Medulla oblongata (tissue), 1 donor: ENCODE measurements around the gene CMTR1.

Experiments
- DNase-seq: peaks from one replicate; pipeline ENCODE4 v3.0.0-alpha.2; 2015; ENCODE audit errors: extremely low spot score

The CMTR1 gene

GRCh38 chr6:37513576-37513975 is 80.6 kb downstream of the CMTR1 start:
- no peak for DNase-seq

- DNase-seq: no peak
Observed at GRCh38 chr6:37514321-37514771, 81.3 kb downstream of the CMTR1 start.

DNA sequence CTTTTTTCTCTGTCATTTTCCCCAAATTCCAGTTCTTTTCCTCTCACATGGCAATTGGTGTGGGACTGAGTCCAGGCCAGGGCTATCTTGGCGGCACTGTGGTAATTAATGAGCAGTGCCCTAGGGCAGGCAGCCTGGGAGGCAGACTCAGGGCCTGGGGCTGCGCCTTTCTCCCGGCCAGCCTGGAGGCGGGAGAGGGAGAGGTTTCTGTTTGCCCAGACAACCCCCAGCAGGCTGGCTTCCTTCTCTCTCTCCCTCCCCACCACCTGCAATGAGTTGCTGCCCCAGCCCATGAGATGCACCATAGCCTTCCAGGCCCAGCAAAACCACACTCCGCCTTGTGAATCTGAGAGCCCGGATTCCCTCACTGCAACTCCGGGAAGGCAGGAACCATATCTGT is 81.8 kb downstream of the CMTR1 start:
- DNase-seq: peak; percentile 29

- no peak for DNase-seq
Observed at GRCh38 chr6:37515712-37516075, 82.7 kb downstream of the CMTR1 start.

DNA sequence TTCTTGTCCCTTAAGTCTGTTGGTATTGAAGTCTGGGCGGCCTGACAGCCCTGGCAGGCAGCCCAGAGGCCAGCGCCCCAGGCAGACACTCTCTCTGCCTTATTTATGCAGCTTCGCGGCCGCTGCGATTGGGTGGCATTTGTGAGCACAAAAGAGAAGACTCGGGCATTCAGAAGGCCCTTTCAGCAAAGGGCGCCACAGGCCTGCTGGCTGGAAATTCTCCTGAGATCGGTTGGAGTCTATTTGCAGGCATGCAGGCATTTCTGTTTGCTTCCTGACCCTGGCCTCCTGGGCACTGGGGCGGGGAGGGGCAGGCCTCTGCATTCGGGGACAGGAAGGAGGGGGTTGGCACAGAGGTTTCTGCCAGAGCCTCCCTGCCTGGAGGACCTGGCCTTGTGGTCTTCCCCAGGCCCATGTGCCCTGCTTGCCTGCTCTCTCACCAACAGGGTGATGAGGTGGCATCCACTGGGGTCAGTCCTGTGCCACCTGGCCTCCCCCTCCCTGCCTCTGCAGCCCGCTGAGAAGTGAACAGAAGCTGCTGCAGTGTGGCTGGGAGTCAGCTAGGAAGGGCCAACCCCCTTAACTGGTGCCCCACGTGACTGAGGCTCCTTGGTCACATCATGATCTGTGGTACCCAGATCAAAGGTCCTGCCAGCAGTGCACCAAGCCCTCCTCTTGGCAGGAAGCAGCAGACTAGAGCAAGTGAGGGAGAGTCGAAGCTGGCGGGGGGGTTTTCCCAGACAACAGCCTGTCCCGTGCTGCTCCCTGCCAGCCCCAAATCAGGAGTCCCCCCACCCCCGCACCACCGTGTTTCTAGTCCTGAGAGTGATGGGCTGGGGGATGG is 83.3 kb downstream of the CMTR1 start:
- DNase-seq: peak; percentile 80

DNA sequence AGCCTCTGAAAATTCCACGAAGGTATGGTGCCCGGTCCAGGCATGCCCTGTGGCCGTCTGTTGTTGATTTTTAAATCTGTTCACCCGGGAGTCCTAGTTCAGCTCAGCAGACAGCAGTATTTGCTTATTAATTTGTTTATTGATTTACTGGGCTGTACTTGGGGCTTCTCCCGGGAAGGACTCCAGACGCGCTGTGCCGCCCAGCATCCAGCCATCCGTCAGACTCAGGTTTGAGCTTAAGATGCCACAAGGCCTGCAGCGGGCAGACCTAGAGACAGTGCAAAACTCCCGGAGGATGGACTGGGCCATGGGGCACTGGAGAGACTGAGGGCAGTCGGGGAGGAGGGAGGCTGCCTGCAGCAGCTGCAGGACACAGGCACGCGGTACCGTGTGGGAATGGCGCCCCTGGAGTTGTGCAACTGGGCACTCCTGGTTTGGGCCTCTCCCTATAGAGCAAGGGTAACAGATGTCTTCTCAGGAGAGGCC is 83.9 kb downstream of the CMTR1 start:
- DNase-seq: no peak

- DNase-seq: no peak
Observed at GRCh38 chr6:37517411-37517812, 84.4 kb downstream of the CMTR1 start.

- DNase-seq: no peak
Observed at GRCh38 chr6:37518116-37518515, 85.1 kb downstream of the CMTR1 start.

DNA sequence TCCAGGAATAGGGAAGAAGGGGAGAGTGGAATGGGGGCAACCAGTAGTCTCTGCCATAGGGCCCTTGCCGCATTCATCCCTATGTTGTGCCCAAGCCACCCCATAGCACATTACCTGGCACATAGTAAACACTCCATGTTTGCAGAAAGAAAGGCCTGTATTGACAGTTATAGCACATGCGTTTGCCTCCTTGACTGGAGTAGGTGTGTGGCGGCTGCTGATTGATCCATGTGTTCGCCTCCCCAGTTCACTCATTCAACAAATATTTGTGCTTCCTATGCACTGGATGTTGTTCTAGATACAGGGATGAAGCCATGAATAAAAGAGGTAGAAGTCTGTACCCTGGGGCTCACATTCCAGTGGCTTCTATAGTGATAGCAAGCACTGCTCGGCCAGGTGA is 86.4 kb downstream of the CMTR1 start:
- DNase-seq: no peak

DNA sequence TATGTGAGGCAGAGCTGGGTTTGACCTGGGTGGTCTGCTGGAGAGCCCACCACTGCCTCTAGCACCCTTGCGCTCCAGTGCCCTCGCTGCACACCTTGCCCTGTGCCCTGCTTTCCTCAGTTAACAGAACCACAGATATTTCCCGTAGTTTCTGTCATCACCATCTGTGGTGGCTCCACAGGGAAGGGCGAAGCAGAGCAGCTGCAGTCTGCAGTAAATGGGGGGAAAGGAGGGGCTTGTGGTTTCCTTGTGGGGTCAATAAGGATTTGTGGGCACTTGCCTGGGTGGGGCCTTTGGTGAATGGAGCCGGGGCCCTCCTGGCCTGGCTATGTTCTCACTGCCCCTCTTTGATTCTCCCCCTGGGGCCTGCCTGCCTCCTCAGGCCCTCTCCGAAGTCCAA is 87.9 kb downstream of the CMTR1 start:
- no peak for DNase-seq

GRCh38 chr6:37521674-37522073 is 88.7 kb downstream of the CMTR1 start:
- DNase-seq: no peak

DNA sequence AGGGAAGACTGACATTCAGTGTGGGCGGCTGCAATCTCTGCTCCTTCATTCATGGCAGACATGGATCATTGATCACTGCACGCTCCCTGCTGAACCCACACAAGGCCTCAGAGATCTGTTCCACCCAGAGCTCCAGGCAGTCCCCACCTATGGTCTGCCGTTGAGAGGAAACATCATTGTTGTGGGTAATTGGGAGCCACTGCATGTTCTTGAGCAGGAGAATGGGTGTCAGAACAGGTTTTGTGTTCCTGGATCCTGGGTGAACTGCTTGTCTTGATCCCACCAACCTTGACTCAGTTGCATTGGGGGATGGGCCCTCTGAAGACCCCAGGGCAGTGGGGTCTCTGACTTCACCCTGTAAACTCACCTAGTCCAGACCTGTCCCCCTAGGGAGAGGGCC is 89.8 kb downstream of the CMTR1 start:
- DNase-seq: no peak

- DNase-seq: no peak
Observed at GRCh38 chr6:37523412-37523811, 90.4 kb downstream of the CMTR1 start.

- DNase-seq: no peak
Observed at GRCh38 chr6:37524025-37524969, 91.3 kb downstream of the CMTR1 start.

DNA sequence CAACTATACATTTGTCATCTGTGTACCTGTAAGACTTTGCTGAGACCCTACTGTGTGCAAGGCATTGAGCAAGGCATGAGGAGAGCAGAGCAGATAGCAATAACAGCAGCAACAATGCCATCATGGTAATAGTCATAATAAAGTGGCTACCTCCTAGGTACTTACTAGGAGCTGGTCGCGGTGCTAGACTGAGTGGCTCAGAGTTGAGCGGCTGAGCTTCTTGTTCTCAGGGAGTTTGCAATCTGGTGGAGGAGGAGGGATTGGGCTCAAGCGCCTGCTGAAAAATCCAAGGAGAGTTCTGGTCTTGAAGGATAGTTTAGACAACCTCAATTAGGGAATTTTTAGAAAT is 91.9 kb downstream of the CMTR1 start:
- DNase-seq: no peak

DNA sequence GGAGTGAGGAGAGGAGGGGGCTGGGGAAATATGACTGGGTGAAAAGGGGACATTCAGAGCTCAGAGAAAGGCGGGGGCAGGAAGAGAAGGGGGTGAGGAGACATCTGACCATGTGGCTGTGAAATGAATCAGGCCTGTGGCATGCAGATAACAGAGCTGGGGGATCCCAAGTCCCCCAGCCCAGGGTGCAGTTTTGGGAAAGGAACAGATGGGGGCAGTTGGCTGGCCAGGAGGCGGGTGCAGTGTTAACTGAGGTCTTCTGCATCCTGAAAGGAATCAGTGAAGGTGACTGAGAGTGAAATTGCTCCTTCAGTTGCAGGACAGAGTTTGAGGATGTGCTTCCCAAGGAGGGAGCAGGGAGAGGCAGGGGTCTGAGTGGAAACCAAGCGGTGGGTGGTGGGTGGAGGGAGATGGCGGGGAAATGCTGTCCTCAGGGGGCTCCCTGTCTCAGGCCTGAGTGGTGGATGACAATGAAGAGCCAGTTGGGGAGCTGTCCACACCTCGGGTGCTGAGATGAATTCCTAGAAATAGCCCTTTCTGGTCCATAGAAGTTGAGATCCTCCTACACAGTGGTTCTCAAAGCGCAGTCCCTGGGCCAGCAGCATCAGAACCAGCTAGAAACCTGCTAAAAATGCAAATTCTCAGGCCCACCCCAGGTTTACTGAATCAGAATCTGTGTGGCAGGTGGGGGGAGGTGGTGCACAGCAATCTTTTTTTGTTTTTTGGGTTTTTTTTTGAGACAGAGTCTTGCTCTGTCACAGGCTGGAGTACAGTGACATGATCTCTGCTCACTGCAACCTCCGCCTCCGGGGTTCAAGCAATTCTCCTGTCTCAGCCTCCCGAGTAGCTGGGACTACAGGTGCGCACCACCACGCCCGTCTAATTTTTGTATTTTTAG is 92.7 kb downstream of the CMTR1 start:
- no peak for DNase-seq

DNA sequence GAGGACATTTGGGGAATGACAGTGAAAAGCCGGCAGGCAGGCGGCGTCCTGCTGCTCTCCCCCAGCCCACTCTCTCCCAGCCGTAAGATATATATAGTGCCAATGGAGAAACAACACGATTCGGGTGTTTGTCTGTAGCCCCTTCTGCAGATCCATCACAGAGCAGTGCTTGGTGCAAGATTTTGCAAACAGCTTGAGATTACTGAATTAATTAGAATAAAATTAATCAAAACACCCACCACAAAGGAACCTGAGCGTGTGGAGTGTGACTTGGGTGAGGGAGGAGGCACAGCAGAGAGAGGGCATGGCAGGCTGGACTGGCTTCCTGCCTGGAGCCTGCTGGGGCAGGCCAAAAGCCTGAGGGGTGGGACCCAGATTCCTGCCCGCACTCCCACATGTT is 95.5 kb downstream of the CMTR1 start:
- no peak for DNase-seq

DNA sequence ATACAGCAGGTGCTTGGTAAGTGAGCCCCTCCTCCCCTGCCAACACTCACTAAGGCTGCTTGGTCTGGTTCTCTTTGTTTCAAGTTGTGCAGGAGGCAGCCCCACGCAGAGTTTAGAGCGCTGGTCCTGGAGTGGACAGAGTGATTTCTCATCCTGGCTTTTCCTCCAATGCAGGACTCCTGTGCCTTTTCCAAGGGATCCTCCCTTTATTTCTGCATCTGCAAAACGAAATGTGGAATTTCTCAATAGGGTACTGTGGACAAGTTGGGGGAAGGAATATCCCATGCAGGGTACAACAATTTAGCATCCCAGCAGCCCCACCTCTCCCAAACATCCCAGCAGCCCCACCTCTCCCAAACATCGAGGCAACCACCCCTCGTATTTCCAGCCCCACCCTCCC is 97.3 kb downstream of the CMTR1 start:
- no peak for DNase-seq

- no peak for DNase-seq
Observed at GRCh38 chr6:37531026-37531425, 98.0 kb downstream of the CMTR1 start.
